ENCODE data around the gene COX6A1.

DNA sequence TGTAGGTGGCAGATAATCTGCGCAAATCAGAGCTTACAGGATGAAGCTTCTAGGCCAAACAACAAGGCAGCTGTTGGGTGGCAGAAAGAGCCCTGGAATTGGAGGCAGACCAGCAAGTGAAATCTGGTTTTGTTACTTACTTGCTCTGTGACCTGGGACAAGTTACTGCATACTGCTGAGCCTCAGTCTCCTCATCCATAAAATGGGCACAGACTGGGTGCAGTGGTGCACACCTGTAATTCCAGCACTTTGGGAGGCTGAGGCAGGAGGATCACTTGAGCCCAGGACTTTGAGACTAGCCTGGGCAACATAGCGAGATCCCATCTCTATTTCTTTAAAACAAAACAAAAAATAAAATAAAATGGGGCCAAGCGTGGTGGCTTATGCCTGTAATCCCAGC lies 31.4 kb upstream of the COX6A1 start:
- TF ChIP-seq, protein P1, sequence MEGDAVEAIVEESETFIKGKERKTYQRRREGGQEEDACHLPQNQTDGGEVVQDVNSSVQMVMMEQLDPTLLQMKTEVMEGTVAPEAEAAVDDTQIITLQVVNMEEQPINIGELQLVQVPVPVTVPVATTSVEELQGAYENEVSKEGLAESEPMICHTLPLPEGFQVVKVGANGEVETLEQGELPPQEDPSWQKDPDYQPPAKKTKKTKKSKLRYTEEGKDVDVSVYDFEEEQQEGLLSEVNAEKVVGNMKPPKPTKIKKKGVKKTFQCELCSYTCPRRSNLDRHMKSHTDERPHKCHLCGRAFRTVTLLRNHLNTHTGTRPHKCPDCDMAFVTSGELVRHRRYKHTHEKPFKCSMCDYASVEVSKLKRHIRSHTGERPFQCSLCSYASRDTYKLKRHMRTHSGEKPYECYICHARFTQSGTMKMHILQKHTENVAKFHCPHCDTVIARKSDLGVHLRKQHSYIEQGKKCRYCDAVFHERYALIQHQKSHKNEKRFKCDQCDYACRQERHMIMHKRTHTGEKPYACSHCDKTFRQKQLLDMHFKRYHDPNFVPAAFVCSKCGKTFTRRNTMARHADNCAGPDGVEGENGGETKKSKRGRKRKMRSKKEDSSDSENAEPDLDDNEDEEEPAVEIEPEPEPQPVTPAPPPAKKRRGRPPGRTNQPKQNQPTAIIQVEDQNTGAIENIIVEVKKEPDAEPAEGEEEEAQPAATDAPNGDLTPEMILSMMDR (IDR thresholded peaks at IDR 0.05; ENCODE audit: insufficient read depth, low read length, poor library complexity, severe bottlenecking): no peak
- no peak for TF ChIP-seq EZH2phosphoT487 (conservative IDR thresholded peaks at IDR 0.05; ENCODE audit: low read length)

Data from SU-DHL-6 (cell line).